ENCODE data around the gene SCIN.
"Not testable (repeated sequence)": the region's sequence is repeated elsewhere in the genome, so short reads cannot be mapped to it uniquely, and the experiment has no call there.

The SCIN gene

GRCh38 chr7:12612622-12613021 is 42.1 kb downstream of the SCIN start:
- DNase-seq (ENCODE audit: low read depth, low spot score) = no peak

- DNase-seq (ENCODE audit: low read depth, low spot score) = no peak
Observed at GRCh38 chr7:12619461-12620069, 49.0 kb downstream of the SCIN start.

GRCh38 chr7:12620371-12620770 is 49.9 kb downstream of the SCIN start:
- no peak for DNase-seq (ENCODE audit: low read depth, low spot score)

GRCh38 chr7:12623223-12623622 is 52.7 kb downstream of the SCIN start:
- no peak for DNase-seq (ENCODE audit: low read depth, low spot score)

GRCh38 chr7:12623885-12624498 is 53.5 kb downstream of the SCIN start:
- no peak for DNase-seq (ENCODE audit: low read depth, low spot score)

- no peak for DNase-seq (ENCODE audit: low read depth, low spot score)
Observed at GRCh38 chr7:12625836-12626235, 55.3 kb downstream of the SCIN start.

GRCh38 chr7:12629816-12630512 is 59.4 kb downstream of the SCIN start:
- no peak for DNase-seq (ENCODE audit: low read depth, low spot score)

- no peak for DNase-seq (ENCODE audit: low read depth, low spot score)
Observed at GRCh38 chr7:12630513-12630819, 59.9 kb downstream of the SCIN start.

GRCh38 chr7:12633582-12633981 is 63.1 kb downstream of the SCIN start:
- no peak for DNase-seq (ENCODE audit: low read depth, low spot score)

GRCh38 chr7:12635830-12636229 is 65.3 kb downstream of the SCIN start:
- DNase-seq (ENCODE audit: low read depth, low spot score) = no peak

GRCh38 chr7:12637328-12637727 is 66.8 kb downstream of the SCIN start:
- DNase-seq (ENCODE audit: low read depth, low spot score) = no peak

- DNase-seq (ENCODE audit: low read depth, low spot score) = no peak
Observed at GRCh38 chr7:12637819-12638592, 67.5 kb downstream of the SCIN start.

- no peak for DNase-seq (ENCODE audit: low read depth, low spot score)
Observed at GRCh38 chr7:12638851-12639456, 68.4 kb downstream of the SCIN start.

- no peak for DNase-seq (ENCODE audit: low read depth, low spot score)
Observed at GRCh38 chr7:12640299-12641096, 70.0 kb downstream of the SCIN start.

GRCh38 chr7:12641196-12641595 is 70.7 kb downstream of the SCIN start:
- DNase-seq (ENCODE audit: low read depth, low spot score) = no peak

GRCh38 chr7:12642508-12642907 is 72.0 kb downstream of the SCIN start:
- DNase-seq (ENCODE audit: low read depth, low spot score) = no peak

GRCh38 chr7:12643001-12643643 is 72.6 kb downstream of the SCIN start:
- no peak for DNase-seq (ENCODE audit: low read depth, low spot score)

GRCh38 chr7:12643644-12644043 is 73.1 kb downstream of the SCIN start:
- DNase-seq (ENCODE audit: low read depth, low spot score) = no peak

GRCh38 chr7:12645212-12645611 is 74.7 kb downstream of the SCIN start:
- not testable (repeated sequence) for DNase-seq (ENCODE audit: low read depth, low spot score)

GRCh38 chr7:12646139-12646538 is 75.6 kb downstream of the SCIN start:
- no peak for DNase-seq (ENCODE audit: low read depth, low spot score)
